Hepatocyte (in vitro differentiated cells): ENCODE measurements around the gene CDK6. TPM values are rescaled to one million over a fixed set of nuclear protein-coding genes. Genes with fewer than 3 reads are reported as not detected.
A peak's percentile ranks its signal among the peaks of the same experiment; 100 is the strongest.

Experiments used
- DNase-seq: peaks from one replicate; pipeline ENCODE4 v3.0.0-alpha.2; 2016; ENCODE audit warnings: low spot score
- H2AFZ ChIP-seq: fragments of 200-600 bp; sonication (generic); 2 replicates; pipeline ENCODE4 v1.6.0; 2016; ENCODE audit warnings: antibody characterized with exemption, mild to moderate bottlenecking
- H3K27ac ChIP-seq: fragments of 200-600 bp; sonication (generic); 2 replicates; pipeline ENCODE4 v1.5.1; 2016; ENCODE audit warnings: mild to moderate bottlenecking
- H3K27me3 ChIP-seq: fragments of 200-600 bp; sonication (generic); 2 replicates; pipeline ENCODE4 v1.6.1; 2016
- H3K36me3 ChIP-seq: fragments of 200-600 bp; sonication (generic); replicated peaks from 2 replicates; pipeline ENCODE4 v1.5.1; 2016; ENCODE audit warnings: low read depth; ENCODE audit not compliant: insufficient read depth
- H3K4me1 ChIP-seq: fragments of 200-600 bp; sonication (generic); 2 replicates; pipeline ENCODE4 v1.5.1; 2016; ENCODE audit warnings: mild to moderate bottlenecking, moderate library complexity; ENCODE audit not compliant: insufficient read depth
- H3K4me2 ChIP-seq: fragments of 200-600 bp; sonication (generic); 2 replicates; pipeline ENCODE4 v1.6.0; 2016
- H3K4me3 ChIP-seq: fragments of 200-600 bp; sonication (generic); 2 replicates; pipeline ENCODE4 v1.5.1; 2016; ENCODE audit warnings: mild to moderate bottlenecking
- H3K79me2 ChIP-seq: fragments of 200-600 bp; sonication (generic); 2 replicates; pipeline ENCODE4 v1.6.0; 2017; ENCODE audit warnings: mild to moderate bottlenecking
- H3K9me2 ChIP-seq: fragments of 200-600 bp; sonication (generic); replicated peaks from 2 replicates; pipeline ENCODE4 v1.6.0; 2017; ENCODE audit warnings: mild to moderate bottlenecking; ENCODE audit not compliant: insufficient read depth
- H3K9me3 ChIP-seq: fragments of 200-600 bp; sonication (generic); 2 replicates; pipeline ENCODE4 v1.5.1; 2016; ENCODE audit warnings: low read depth, mild to moderate bottlenecking
- H4K20me1 ChIP-seq: fragments of 200-600 bp; sonication (generic); 2 replicates; pipeline ENCODE4 v1.6.0; 2016; ENCODE audit warnings: mild to moderate bottlenecking; ENCODE audit not compliant: insufficient read depth, poor library complexity, severe bottlenecking
- CTCF ChIP-seq: fragments of 200-600 bp; sonication (generic); IDR thresholded peaks from 2 replicates; pipeline ENCODE4 v1.5.1; 2016; ENCODE audit warnings: antibody characterized with exemption, mild to moderate bottlenecking; ENCODE audit not compliant: poor library complexity
- EZH2 ChIP-seq: fragments of 200-600 bp; sonication (generic); IDR thresholded peaks from 2 replicates; pipeline ENCODE4 v1.6.1; 2016; ENCODE audit warnings: antibody characterized with exemption, mild to moderate bottlenecking, borderline replicate concordance
- EZH2phosphoT487 ChIP-seq: fragments of 200-600 bp; sonication (generic); IDR thresholded peaks from one replicate; pipeline ENCODE4 v1.6.1; 2018; ENCODE audit warnings: antibody characterized with exemption, mild to moderate bottlenecking, low read depth, moderate library complexity; ENCODE audit not compliant: unreplicated experiment, severe bottlenecking
- WGBS: methylation state at CpG from one replicate; pipeline ENCODE4 v1.1.6; 2016; ENCODE audit warnings: low lambda C conversion rate; ENCODE audit errors: missing lambda C conversion rate; 5-methylcytosine and 5-hydroxymethylcytosine counted together
- polyA plus RNA-seq: library from polyadenylated mRNA; unstranded; fragments of >200 nt; fragmentation: Nextera tagmentation; extraction: Ambion mirVana; gene quantifications from 2 replicates; pipeline ENCODE4 v1.2.1, GENCODE V29; 2016
- total RNA-seq: library from RNA; depleted of rRNA; stranded (reverse); fragments of >200 nt; gene quantifications from 2 replicates; pipeline ENCODE4 v1.2.3, GENCODE V29; 2014

CDK6 gene
- total and polyA plus RNA-seq, 2 experiments from 2014 or later = 18.7 to 64.5 TPM

- no peaks in the 10 kb centered on the region for H3K27me3 ChIP-seq
- H3K4me3 ChIP-seq = no peak overlapping the region
- no peaks in the 10 kb centered on the region for H3K9me2 ChIP-seq
- H3K4me2 ChIP-seq = peak overlapping the region; percentile 47
- no peaks in the 10 kb centered on the region for H4K20me1 ChIP-seq
- peak overlapping the region; percentile 86 for H3K27ac ChIP-seq
- no peak overlapping the region for H2AFZ ChIP-seq
- TF ChIP-seq EZH2phosphoT487 = no peak
- TF ChIP-seq EZH2 = no peak
- no peak for TF ChIP-seq CTCF
- H3K79me2 ChIP-seq = peaks cover 61% of the 10 kb centered on the region
- H3K9me3 ChIP-seq = no peaks in the 10 kb centered on the region
- DNase-seq = peak; percentile 51
- 69% methylated on average over 3 of the region's 3 CpGs for WGBS
- H3K4me1 ChIP-seq = peaks cover 22% of the 10 kb centered on the region
- no peaks in the 10 kb centered on the region for H3K36me3 ChIP-seq
Measured at GRCh38 chr7:92765725-92766124, 70.6 kb downstream of the CDK6 start.

GRCh38 chr7:92763636-92764423, 72.5 kb downstream of the CDK6 start:
- H3K79me2 ChIP-seq = peaks cover 63% of the 10 kb centered on the region
- no peak overlapping the region for H3K4me2 ChIP-seq
- H2AFZ ChIP-seq = no peak overlapping the region
- H3K9me3 ChIP-seq = no peaks in the 10 kb centered on the region
- no peaks in the 10 kb centered on the region for H3K27me3 ChIP-seq
- H3K9me2 ChIP-seq = no peaks in the 10 kb centered on the region
- H4K20me1 ChIP-seq = no peaks in the 10 kb centered on the region
- TF ChIP-seq CTCF = no peak
- no peak for TF ChIP-seq EZH2phosphoT487
- no peak for TF ChIP-seq EZH2
- peak overlapping the region; percentile 86 for H3K27ac ChIP-seq
- H3K4me1 ChIP-seq = peaks cover 22% of the 10 kb centered on the region
- H3K4me3 ChIP-seq = no peak overlapping the region
- peak; percentile 76 for DNase-seq
- H3K36me3 ChIP-seq = no peaks in the 10 kb centered on the region
- WGBS = 72% methylated on average over 4 of the region's 4 CpGs

- Histone ChIP-seq H3K36me3 (no peaks in the 10 kb centered on the region), H3K4me1 (peaks cover 22% of the 10 kb centered on the region), H3K4me3 (no peak overlapping the region), H3K27me3 (no peaks in the 10 kb centered on the region), H3K4me2 (no peak overlapping the region), H3K9me3 (no peaks in the 10 kb centered on the region), H3K79me2 (peaks cover 59% of the 10 kb centered on the region), H4K20me1 (no peaks in the 10 kb centered on the region), H3K9me2 (no peaks in the 10 kb centered on the region), H2AFZ (no peak overlapping the region), H3K27ac (peak overlapping the region; percentile 38)
- TF ChIP-seq EZH2 (no peak), CTCF (no peak), EZH2phosphoT487 (no peak)
- no peak for DNase-seq
- 100% methylated on average over 3 of the region's 3 CpGs for WGBS
Measured at GRCh38 chr7:92762851-92763250, 73.5 kb downstream of the CDK6 start.
